ENCODE measurements around the gene HSDL1.

GRCh38 chr16:84159800-84160199 is 14.8 kb upstream of the HSDL1 start:
- TF ChIP-seq POLR2A (IDR thresholded peaks at IDR 0.05; ENCODE audit: borderline replicate concordance, extremely low read depth, insufficient read depth, insufficient read length): no peak
- TF ChIP-seq RAD21 (IDR thresholded peaks at IDR 0.05; ENCODE audit: low read depth): no peak
- no peak for TF ChIP-seq CTCF (IDR thresholded peaks at IDR 0.05 in 2 of 3, conservative IDR thresholded peaks at IDR 0.05 in 1 of 3; ENCODE audit: borderline replicate concordance in 1 of 3, insufficient read depth in 1 of 3, low read depth in 2 of 3, low read length in 2 of 3)
- TF ChIP-seq, protein P1, sequence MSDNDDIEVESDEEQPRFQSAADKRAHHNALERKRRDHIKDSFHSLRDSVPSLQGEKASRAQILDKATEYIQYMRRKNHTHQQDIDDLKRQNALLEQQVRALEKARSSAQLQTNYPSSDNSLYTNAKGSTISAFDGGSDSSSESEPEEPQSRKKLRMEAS (IDR thresholded peaks at IDR 0.05): no peak
- no peak for TF ChIP-seq POLR2AphosphoS5 (IDR thresholded peaks at IDR 0.05; ENCODE audit: low read depth, low read length)
- TF ChIP-seq CBX3 (IDR thresholded peaks at IDR 0.05; ENCODE audit: low read depth): no peak
- TF ChIP-seq EZH2phosphoT487 (IDR thresholded peaks at IDR 0.05; ENCODE audit: borderline replicate concordance): no peak

All from HCT116 (cell line).